Activated B cell treated with CpG ODN at 0.5 μM for 24 hours (primary cell): ENCODE measurements around the gene CCDC3. TPM values are rescaled to one million over a fixed set of nuclear protein-coding genes. Genes with fewer than 3 reads are reported as not detected.
"Not testable (repeated sequence)": the region's sequence is repeated elsewhere in the genome, so short reads cannot be mapped to it uniquely, and the experiment has no call there.

Experiments used
- ATAC-seq: fragments of 200-7000 bp; cut with Tn5 transposase; one replicate; pipeline ENCODE4 v1.10.0; 2021; ENCODE audit warnings: low read depth, mild to moderate bottlenecking, moderate library complexity
- CTCF ChIA-PET: fragments of 350-600 bp; sonication (Branson Sonifier 250); formaldehyde crosslinking; loops from one replicate; lab custom pipeline; 2021; ENCODE audit warnings: antibody characterized with exemption; lab: Charles Lee
- POLR2A ChIA-PET: fragments of 350-600 bp; sonication (Branson Sonifier 250); formaldehyde crosslinking; loops from one replicate; lab custom pipeline; 2021; ENCODE audit warnings: antibody characterized with exemption; lab: Charles Lee
- DNase-seq: peaks from one replicate; pipeline ENCODE4 v3.0.0; 2022
- H3K27ac Mint-ChIP-seq: one replicate; pipeline ENCODE4 v1.8.0; 2020; ENCODE audit warnings: mixed read lengths
- H3K27me3 Mint-ChIP-seq: one replicate; pipeline ENCODE4 v1.8.0; 2021; ENCODE audit warnings: mixed read lengths
- H3K36me3 Mint-ChIP-seq: one replicate; pipeline ENCODE4 v1.8.0; 2021; ENCODE audit warnings: low read depth, mixed read lengths
- H3K4me1 Mint-ChIP-seq: one replicate; pipeline ENCODE4 v1.8.0; 2021; ENCODE audit warnings: mixed read lengths
- H3K4me3 Mint-ChIP-seq: one replicate; pipeline ENCODE4 v1.8.0; 2020; ENCODE audit warnings: mild to moderate bottlenecking, mixed read lengths
- H3K9me3 Mint-ChIP-seq: one replicate; pipeline ENCODE4 v1.8.0; 2020; ENCODE audit warnings: mixed read lengths
- CTCF ChIP-seq: fragments of 200-600 bp; IDR thresholded peaks from one replicate; pipeline ENCODE4 v1.8.0; 2022; ENCODE audit warnings: antibody characterized with exemption, mild to moderate bottlenecking
- intact Hi-C: fragments of 100-400 bp; cut with micrococcal nuclease; formaldehyde crosslinking; loops from one replicate; pipeline ENCODE4 v1.15.1; 2024
- total RNA-seq: library from RNA; stranded (reverse); gene quantifications from 2 replicates; pipeline ENCODE4 v1.2.3, GENCODE V29; 2022

The CCDC3 gene
- total RNA-seq, 1 donor from 2014 or later, result 0.07 TPM

- no peak overlapping the region for H3K4me3 Mint-ChIP-seq
- H3K27me3 Mint-ChIP-seq, result peaks cover 17% of the 10 kb centered on the region
- ATAC-seq (no peak), DNase-seq (no peak)
- H3K9me3 Mint-ChIP-seq, result no peaks in the 10 kb centered on the region
- no peaks in the 10 kb centered on the region for H3K4me1 Mint-ChIP-seq
- intact Hi-C loops, result no loop called here
- no peak overlapping the region for H3K27ac Mint-ChIP-seq
- no peaks in the 10 kb centered on the region for H3K36me3 Mint-ChIP-seq
- POLR2A ChIA-PET, result no interaction called here
- CTCF ChIA-PET, result interaction anchor here (0.6 kb wide), 1 partner anchor 12 kb away, joined by 3 read pairs; no protein-coding TSS in a partner anchor
- TF ChIP-seq CTCF, result no peak
Measured at GRCh38 chr10:12993595-12993994, 7.9 kb downstream of the CCDC3 start.

DNA sequence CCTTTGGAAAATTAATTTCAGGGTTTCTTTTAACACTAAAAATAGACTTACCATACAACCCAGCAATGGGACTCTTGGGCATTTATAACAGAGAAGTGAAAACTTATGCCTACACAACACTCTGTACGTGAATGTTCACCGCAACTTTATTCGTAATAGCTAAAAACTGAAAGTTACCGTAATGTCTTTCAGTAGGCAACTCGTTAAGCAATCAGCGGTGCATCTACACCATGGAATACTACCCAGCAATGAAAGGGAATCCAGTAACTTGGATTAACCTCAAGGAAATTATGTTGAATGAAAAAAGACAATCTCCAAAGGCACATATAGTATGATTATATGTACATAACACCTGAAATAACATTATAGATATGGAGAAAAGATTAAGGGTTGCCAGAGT is 16.2 kb downstream of the CCDC3 start:
- no peak for DNase-seq
- ChIA-PET CTCF (no interaction called here), POLR2A (no interaction called here)
- peaks cover 7% of the 10 kb centered on the region for H3K9me3 Mint-ChIP-seq
- peaks cover 7% of the 10 kb centered on the region for H3K27me3 Mint-ChIP-seq
- H3K36me3 Mint-ChIP-seq, result no peaks in the 10 kb centered on the region
- no peak for ATAC-seq
- intact Hi-C loops, result no loop called here
- no peak overlapping the region for H3K27ac Mint-ChIP-seq
- TF ChIP-seq CTCF, result no peak
- no peak overlapping the region for H3K4me3 Mint-ChIP-seq
- no peaks in the 10 kb centered on the region for H3K4me1 Mint-ChIP-seq

DNA sequence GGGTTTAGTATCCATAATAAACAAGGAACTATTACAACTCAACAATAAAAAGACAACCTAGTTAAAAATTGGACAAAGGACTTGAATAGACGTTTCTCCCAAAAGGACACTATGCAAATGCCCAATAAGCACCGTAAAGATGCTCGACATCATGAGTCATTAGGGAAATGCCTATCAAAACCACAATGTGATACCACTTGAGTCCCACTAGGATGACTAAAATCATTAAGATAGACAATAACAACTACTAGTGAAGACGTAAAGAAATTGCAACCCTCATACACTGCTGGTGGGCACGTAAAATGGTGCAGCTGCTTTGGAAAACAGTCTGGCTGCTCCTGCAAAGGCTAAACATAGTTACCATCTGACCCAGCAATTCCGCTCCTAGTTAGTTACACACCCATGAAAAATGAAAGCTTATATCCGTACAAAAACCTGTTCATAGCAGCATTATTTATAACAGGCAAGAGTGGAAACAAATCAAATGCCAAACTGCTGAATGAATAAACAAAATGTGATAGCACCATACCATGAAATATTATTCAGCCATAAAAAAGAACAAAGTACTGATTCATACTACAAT is 17.3 kb downstream of the CCDC3 start:
- H3K27me3 Mint-ChIP-seq, result peaks cover 11% of the 10 kb centered on the region
- CTCF ChIA-PET, result no interaction called here
- no peak for DNase-seq
- no peak for ATAC-seq
- peaks cover 7% of the 10 kb centered on the region for H3K9me3 Mint-ChIP-seq
- no peak overlapping the region for H3K4me3 Mint-ChIP-seq
- intact Hi-C loops, result no loop called here
- no peaks in the 10 kb centered on the region for H3K4me1 Mint-ChIP-seq
- no peaks in the 10 kb centered on the region for H3K36me3 Mint-ChIP-seq
- TF ChIP-seq CTCF, result no peak
- H3K27ac Mint-ChIP-seq, result no peak overlapping the region
- POLR2A ChIA-PET, result no interaction called here

DNA sequence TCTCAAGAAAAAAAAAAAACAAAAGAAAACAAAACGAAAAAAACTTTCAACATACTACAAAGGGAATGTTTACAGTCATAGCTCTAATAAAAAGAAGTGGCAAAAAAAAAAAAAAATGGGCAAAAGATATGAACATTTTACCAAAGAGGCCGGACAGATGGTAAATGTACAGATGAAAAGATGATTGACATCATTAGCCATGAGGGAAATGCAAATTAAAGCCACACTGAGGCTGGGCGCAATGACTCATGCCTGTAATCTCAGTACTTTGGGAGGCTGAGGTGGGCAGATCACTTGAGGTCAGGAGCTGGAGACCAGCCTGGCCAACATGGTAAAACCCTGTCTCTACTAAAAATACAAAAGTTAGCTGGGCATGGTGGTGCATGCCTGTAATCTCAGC is 17.9 kb downstream of the CCDC3 start:
- intact Hi-C loops, ATAC-seq, POLR2A ChIA-PET, H3K9me3 Mint-ChIP-seq, H3K4me1 Mint-ChIP-seq, H3K27ac Mint-ChIP-seq, DNase-seq, H3K36me3 Mint-ChIP-seq, CTCF ChIA-PET, H3K4me3 Mint-ChIP-seq: not testable (repeated sequence)
- peaks cover 17% of the 10 kb centered on the region for H3K27me3 Mint-ChIP-seq

GRCh38 chr10:12981570-12981969 is 19.9 kb downstream of the CCDC3 start:
- Mint-ChIP-seq H3K4me1 (no peaks in the 10 kb centered on the region), H3K36me3 (no peaks in the 10 kb centered on the region), H3K4me3 (no peak overlapping the region), H3K9me3 (peaks cover 7% of the 10 kb centered on the region), H3K27me3 (peaks cover 24% of the 10 kb centered on the region), H3K27ac (no peak overlapping the region)
- DNase-seq, result no peak
- POLR2A ChIA-PET, result no interaction called here
- CTCF ChIA-PET, result interaction anchor here (0.7 kb wide), 1 partner anchor 12 kb away, joined by 3 read pairs; no protein-coding TSS in a partner anchor
- intact Hi-C loops, result no loop called here
- no peak for ATAC-seq
- no peak for TF ChIP-seq CTCF
